ENCODE data around the gene NBPF3.

DNA sequence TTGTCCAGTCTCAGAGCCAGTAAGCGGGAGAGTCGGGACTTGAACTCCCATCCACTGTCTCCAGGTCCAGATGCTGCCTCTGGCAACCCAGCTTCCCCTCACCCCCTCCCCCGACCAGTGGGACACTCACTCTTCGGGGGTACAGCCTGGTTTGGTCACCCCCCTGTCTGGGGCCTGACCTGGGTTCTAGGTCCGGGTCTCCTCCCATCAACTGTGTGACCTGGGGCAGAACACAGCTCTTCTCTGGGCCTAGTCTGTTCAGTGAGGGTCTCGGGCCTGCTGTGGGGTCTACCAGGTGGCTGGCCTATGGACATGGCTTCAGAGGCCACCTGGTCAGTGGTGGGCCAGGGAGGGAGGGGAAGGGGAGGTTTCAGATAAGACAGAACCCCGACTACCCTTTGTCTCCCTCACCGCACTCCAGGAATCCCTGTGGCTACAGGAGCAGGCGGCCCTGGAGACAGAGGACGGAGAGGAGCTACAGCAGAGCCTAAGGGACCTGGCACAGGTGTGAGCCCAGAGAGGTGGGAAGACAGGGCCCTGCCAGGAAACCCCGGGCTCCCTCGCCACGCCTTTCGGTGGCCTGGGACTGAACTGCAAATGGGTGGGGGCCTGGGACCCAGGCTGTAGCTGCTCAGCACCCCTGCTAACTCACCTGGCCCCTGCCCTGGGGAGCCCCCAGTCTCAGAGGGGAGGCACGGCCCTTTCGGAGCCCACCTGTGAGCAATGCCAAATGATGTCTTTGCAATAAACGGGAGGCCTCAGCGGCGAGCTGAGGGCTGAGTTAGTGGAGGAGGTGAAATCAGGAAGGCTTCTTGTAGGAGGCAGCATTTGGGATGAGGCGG lies 4.1 kb upstream of the NBPF3 start:
- TF ChIP-seq POLR2A (IDR thresholded peaks at IDR 0.05; ENCODE audit: low read depth, low read length) (no peak), POLR2AphosphoS5 (IDR thresholded peaks at IDR 0.05; ENCODE audit: low read depth, low read length) (no peak), TAF1 (IDR thresholded peaks at IDR 0.05; ENCODE audit: borderline replicate concordance, low read depth, low read length) (no peak)
